K562 (cell line): ENCODE data around the gene CREB3L4. TPM values are rescaled to one million over a fixed set of nuclear protein-coding genes. Genes with fewer than 3 reads are reported as not detected.

Experiments used
- BCL6 ChIP-seq: fragments of 250-450 bp; sonication (Bioruptor Pico); IDR thresholded peaks from 2 replicates; pipeline ENCODE4 v1.4.0; 2020
- FIP1L1 ChIP-seq: fragments of 200-400 bp; formaldehyde crosslinking; IDR thresholded peaks from 2 replicates; pipeline ENCODE4 v1.6.1; 2018; ENCODE audit warnings: mild to moderate bottlenecking, low read depth, low read length; ENCODE audit not compliant: poor library complexity, severe bottlenecking
- FOXA1 ChIP-seq: fragments of 450-650 bp; IDR thresholded peaks from 2 replicates; pipeline ENCODE4 v1.6.1; 2016; ENCODE audit warnings: mild to moderate bottlenecking, borderline replicate concordance
- KLF1 ChIP-seq: fragments of 450-650 bp; IDR thresholded peaks from 2 replicates; pipeline ENCODE4 v1.6.1; 2016; ENCODE audit warnings: missing genetic modification characterization, missing compliant biosample characterization
- KLF16 ChIP-seq: IDR thresholded peaks from 2 replicates; pipeline ENCODE4 v1.6.1; 2016; ENCODE audit warnings: antibody characterized with exemption
- PML ChIP-seq: IDR thresholded peaks from 2 replicates; pipeline ENCODE4 v1.6.1; 2012; ENCODE audit warnings: low read length, inconsistent platforms
- ZNF224 ChIP-seq: sonication (generic); formaldehyde crosslinking; IDR thresholded peaks from 2 replicates; pipeline ENCODE4 v1.8.0; 2022; ENCODE audit warnings: mild to moderate bottlenecking, missing genetic modification reagents
- ZZZ3 ChIP-seq: fragments of 450-650 bp; IDR thresholded peaks from 2 replicates; pipeline ENCODE4 v1.6.1; 2016; ENCODE audit warnings: antibody characterized with exemption, mild to moderate bottlenecking, moderate library complexity
- polyA plus RNA-seq, 8 experiments: library from polyadenylated mRNA; depleted of rRNA in 4 of 8; stranded (reverse) in 5 of 8; unstranded in 3 of 8; fragments of >200 nt; fragmentation: Nextera tagmentation in 2 of 8; fragmentation: Illumina TruSeq in 1 of 8; extraction: Ambion mirVana in 2 of 8; extraction: Trizol in 1 of 8; gene quantifications; 2 replicates each; pipeline versions ENCODE4 v1.2.1 to v1.2.3, GENCODE V29; 2011 to 2014; ENCODE audit warnings: inconsistent platforms in 1 of 8, missing spikeins in 1 of 8
- total RNA-seq, 7 experiments: library from RNA; depleted of rRNA in 6 of 7; stranded (reverse); fragments of >200 nt in 6 of 7; fragmentation: Illumina TruSeq in 2 of 7; extraction: Trizol in 2 of 7; gene quantifications; 2 replicates each; pipeline versions ENCODE4 v1.2.1 to v1.2.3, GENCODE V29; 2011 to 2021; ENCODE audit warnings: low replicate concordance in 1 of 7
- TF ChIP-seq, protein P1 (sequence below): sonication (generic); formaldehyde crosslinking; IDR thresholded peaks from 2 replicates; pipeline ENCODE4 v1.8.1; 2023; ENCODE audit warnings: missing genetic modification reagents, mild to moderate bottlenecking, borderline replicate concordance
- TF ChIP-seq, protein P2 (sequence below), 2 experiments: fragments of 450-650 bp; IDR thresholded peaks; 2 replicates each; pipeline ENCODE4 v1.6.1; 2016
- TF ChIP-seq, protein P3 (sequence below): sonication (generic); formaldehyde crosslinking; IDR thresholded peaks from 2 replicates; pipeline ENCODE4 v1.8.1; 2023; ENCODE audit warnings: mild to moderate bottlenecking, missing genetic modification reagents
- TF ChIP-seq, protein P4 (sequence below): IDR thresholded peaks from 3 replicates; pipeline ENCODE4 v1.6.1; 2011; ENCODE audit warnings: borderline replicate concordance, mild to moderate bottlenecking, moderate library complexity; ENCODE audit not compliant: insufficient read length; ENCODE audit errors: extremely low read depth
- TF ChIP-seq, protein P5 (sequence below): sonication (generic); formaldehyde crosslinking; IDR thresholded peaks from 2 replicates; pipeline ENCODE4 v1.9.0; 2022; ENCODE audit warnings: mild to moderate bottlenecking, missing genetic modification reagents

Gene CREB3L4
- total and polyA plus RNA-seq, 9 of the 15 experiments (the other 6 are each of a cell fraction or from before 2014, with no cell fraction given), result 9.9 to 18.6 (median 13.9) TPM

DNA sequence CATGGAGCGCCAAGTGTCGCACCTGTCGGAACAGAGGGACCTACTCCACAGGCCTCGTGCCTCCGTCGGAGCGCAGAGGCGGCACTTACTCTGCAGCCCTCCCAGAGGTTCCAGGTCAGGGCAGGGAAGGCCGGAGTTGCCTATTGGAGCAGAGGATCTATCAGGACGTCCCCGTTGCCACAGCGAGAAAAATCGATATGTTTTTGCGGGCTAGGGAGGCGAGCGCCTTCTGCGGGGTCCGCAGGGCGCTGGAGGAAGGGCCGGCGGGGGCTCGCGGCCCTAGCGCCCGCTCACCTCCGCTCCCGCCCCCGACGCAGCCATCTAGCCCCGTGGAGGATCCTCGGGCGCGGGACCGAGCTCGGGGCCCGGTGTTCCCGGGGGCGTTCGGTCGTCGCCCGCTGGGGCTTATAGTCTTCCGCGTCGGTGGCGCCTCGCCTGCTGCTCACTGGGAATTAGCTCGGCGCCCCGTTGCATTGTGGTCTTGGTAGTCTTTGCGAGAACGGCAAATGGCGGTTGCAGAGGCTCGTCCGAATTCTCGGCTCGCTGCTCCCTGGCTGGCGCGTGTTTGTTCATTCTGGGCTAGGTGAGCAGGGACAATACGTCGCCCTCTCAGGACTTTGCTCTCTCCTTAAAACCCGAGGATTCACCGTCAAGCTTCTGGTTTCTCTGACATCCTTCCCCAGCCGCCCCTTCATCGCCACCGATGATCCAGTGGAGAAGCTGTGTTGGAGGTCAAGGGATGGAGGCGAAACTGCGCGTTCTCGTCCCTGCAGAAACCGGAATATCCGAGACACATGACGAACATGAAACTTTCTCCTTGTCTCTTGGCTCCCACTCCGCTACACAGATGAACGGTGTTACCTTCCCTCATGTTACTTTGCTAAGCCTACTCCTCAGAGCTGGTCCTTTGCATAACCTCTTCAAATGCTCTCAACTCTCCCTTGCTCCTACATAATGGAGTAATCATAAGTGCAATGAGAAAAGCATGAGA, 9.8 kb downstream of the CREB3L4 start, which contains the start of gene JTB (continued):
- TF ChIP-seq, protein P1, sequence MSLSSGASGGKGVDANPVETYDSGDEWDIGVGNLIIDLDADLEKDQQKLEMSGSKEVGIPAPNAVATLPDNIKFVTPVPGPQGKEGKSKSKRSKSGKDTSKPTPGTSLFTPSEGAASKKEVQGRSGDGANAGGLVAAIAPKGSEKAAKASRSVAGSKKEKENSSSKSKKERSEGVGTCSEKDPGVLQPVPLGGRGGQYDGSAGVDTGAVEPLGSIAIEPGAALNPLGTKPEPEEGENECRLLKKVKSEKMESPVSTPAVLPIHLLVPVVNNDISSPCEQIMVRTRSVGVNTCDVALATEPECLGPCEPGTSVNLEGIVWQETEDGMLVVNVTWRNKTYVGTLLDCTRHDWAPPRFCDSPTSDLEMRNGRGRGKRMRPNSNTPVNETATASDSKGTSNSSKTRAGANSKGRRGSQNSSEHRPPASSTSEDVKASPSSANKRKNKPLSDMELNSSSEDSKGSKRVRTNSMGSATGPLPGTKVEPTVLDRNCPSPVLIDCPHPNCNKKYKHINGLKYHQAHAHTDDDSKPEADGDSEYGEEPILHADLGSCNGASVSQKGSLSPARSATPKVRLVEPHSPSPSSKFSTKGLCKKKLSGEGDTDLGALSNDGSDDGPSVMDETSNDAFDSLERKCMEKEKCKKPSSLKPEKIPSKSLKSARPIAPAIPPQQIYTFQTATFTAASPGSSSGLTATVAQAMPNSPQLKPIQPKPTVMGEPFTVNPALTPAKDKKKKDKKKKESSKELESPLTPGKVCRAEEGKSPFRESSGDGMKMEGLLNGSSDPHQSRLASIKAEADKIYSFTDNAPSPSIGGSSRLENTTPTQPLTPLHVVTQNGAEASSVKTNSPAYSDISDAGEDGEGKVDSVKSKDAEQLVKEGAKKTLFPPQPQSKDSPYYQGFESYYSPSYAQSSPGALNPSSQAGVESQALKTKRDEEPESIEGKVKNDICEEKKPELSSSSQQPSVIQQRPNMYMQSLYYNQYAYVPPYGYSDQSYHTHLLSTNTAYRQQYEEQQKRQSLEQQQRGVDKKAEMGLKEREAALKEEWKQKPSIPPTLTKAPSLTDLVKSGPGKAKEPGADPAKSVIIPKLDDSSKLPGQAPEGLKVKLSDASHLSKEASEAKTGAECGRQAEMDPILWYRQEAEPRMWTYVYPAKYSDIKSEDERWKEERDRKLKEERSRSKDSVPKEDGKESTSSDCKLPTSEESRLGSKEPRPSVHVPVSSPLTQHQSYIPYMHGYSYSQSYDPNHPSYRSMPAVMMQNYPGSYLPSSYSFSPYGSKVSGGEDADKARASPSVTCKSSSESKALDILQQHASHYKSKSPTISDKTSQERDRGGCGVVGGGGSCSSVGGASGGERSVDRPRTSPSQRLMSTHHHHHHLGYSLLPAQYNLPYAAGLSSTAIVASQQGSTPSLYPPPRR, result peak; percentile 67; the same call in 1 of the 2 replicates
- TF ChIP-seq FOXA1, result no peak
- TF ChIP-seq BCL6 (CRISPR knock-in tag), result no peak
- TF ChIP-seq ZZZ3, result no peak
- no peak for TF ChIP-seq KLF16
- no peak for TF ChIP-seq ZNF224 (CRISPR knock-in tag)
- TF ChIP-seq, protein P2, sequence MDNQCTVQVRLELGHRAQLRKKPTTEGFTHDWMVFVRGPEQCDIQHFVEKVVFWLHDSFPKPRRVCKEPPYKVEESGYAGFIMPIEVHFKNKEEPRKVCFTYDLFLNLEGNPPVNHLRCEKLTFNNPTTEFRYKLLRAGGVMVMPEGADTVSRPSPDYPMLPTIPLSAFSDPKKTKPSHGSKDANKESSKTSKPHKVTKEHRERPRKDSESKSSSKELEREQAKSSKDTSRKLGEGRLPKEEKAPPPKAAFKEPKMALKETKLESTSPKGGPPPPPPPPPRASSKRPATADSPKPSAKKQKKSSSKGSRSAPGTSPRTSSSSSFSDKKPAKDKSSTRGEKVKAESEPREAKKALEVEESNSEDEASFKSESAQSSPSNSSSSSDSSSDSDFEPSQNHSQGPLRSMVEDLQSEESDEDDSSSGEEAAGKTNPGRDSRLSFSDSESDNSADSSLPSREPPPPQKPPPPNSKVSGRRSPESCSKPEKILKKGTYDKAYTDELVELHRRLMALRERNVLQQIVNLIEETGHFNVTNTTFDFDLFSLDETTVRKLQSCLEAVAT (IDR thresholded peaks at IDR 0.05), result no peak; a peak in 1 of 4 replicates
- TF ChIP-seq, protein P3, sequence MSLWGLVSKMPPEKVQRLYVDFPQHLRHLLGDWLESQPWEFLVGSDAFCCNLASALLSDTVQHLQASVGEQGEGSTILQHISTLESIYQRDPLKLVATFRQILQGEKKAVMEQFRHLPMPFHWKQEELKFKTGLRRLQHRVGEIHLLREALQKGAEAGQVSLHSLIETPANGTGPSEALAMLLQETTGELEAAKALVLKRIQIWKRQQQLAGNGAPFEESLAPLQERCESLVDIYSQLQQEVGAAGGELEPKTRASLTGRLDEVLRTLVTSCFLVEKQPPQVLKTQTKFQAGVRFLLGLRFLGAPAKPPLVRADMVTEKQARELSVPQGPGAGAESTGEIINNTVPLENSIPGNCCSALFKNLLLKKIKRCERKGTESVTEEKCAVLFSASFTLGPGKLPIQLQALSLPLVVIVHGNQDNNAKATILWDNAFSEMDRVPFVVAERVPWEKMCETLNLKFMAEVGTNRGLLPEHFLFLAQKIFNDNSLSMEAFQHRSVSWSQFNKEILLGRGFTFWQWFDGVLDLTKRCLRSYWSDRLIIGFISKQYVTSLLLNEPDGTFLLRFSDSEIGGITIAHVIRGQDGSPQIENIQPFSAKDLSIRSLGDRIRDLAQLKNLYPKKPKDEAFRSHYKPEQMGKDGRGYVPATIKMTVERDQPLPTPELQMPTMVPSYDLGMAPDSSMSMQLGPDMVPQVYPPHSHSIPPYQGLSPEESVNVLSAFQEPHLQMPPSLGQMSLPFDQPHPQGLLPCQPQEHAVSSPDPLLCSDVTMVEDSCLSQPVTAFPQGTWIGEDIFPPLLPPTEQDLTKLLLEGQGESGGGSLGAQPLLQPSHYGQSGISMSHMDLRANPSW (CRISPR knock-in tag), result 0 out of 2 replicates have a peak, but pooled peaks have one; percentile 10
- TF ChIP-seq, protein P4, sequence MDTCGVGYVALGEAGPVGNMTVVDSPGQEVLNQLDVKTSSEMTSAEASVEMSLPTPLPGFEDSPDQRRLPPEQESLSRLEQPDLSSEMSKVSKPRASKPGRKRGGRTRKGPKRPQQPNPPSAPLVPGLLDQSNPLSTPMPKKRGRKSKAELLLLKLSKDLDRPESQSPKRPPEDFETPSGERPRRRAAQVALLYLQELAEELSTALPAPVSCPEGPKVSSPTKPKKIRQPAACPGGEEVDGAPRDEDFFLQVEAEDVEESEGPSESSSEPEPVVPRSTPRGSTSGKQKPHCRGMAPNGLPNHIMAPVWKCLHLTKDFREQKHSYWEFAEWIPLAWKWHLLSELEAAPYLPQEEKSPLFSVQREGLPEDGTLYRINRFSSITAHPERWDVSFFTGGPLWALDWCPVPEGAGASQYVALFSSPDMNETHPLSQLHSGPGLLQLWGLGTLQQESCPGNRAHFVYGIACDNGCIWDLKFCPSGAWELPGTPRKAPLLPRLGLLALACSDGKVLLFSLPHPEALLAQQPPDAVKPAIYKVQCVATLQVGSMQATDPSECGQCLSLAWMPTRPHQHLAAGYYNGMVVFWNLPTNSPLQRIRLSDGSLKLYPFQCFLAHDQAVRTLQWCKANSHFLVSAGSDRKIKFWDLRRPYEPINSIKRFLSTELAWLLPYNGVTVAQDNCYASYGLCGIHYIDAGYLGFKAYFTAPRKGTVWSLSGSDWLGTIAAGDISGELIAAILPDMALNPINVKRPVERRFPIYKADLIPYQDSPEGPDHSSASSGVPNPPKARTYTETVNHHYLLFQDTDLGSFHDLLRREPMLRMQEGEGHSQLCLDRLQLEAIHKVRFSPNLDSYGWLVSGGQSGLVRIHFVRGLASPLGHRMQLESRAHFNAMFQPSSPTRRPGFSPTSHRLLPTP, result no peak
- TF ChIP-seq, protein P5, sequence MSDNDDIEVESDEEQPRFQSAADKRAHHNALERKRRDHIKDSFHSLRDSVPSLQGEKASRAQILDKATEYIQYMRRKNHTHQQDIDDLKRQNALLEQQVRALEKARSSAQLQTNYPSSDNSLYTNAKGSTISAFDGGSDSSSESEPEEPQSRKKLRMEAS (CRISPR knock-in tag), result peak; percentile 87
- TF ChIP-seq FIP1L1, result no peak
- TF ChIP-seq PML, result peak; percentile 74; the same call in 1 of the 2 replicates
- TF ChIP-seq KLF1 (tag), result peak; percentile 48; the same call in 1 of the 2 replicates
